DLD1 (cell line): ENCODE data around the gene RIN3.

Source experiments
- in situ Hi-C: cut with HindIII; loops from 2 replicates; pipeline ENCODE4 v1.10.0; 2017; ENCODE audit warnings: low sequenced_read_pairs

The RIN3 gene

GRCh38 chr14:92513204-92513965, at the start of gene RIN3:
RIN3 (plus strand) TSS chr14:92513781; CDS start chr14:92513933, 152 bp downstream.
- in situ Hi-C loops: loop anchor here (25.0 kb wide), 1 partner anchor 151 kb away; no protein-coding TSS in a partner anchor

GRCh38 chr14:92464156-92464555, 49.4 kb upstream of the RIN3 start:
- in situ Hi-C loops: no loop called here

- in situ Hi-C loops: no loop called here
Measured at GRCh38 chr14:92464716-92465115, 48.9 kb upstream of the RIN3 start.

DNA sequence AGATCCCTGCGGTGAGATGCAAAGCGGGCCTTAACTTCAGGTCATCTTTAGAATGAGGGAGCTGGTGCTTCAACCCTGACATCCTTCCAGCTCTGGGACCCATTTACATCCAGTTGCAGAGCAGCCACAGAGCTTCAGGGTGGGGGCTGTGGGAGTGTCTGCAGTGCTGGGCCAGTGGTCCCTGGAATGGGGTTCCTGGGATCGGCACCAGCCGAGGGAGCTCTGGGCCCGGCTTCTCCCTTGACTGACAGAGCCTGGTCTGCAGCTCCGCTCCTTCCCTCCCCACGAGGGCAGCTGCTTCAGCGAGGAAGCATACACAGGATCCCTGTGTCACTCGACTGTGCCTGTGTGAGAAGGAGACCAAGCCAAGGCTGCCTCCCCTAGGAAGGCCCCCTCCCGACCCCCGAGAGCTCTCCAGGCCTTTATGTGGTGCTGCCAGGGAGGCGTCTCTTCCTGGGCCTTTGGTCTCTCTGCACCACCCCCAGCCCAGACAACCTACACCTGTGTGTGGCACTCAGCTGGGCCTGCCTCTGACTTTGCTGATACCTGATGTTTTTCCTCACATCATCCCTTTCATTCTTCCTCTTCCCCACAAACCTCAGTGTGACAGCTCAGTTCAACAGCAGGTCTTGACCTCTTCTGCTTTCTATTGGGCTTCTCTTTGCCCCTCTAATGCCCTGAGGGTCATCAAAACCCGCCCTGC, 48.1 kb upstream of the RIN3 start:
- in situ Hi-C loops: no loop called here

GRCh38 chr14:92466059-92466458, 47.5 kb upstream of the RIN3 start:
- in situ Hi-C loops: no loop called here

GRCh38 chr14:92469515-92469914, 44.1 kb upstream of the RIN3 start:
- in situ Hi-C loops: no loop called here

DNA sequence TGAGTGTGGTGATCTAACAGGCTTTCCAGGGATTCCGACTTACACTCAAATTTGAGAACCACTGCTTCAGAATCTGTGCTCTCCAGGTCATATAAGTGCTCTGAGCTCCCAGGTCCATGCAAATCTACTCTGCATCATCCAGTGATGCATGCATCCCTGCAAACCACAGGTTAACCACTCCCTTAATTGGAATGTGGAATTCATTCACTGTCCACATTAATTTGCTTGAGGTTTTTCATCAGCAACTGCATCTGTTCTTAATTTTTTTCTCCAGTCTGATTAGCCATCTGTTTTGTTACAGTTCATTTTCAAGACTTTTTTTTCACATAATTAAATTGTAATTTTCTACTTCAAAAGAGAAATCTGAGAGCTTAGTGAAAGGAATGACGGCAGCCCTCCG, 43.4 kb upstream of the RIN3 start:
- in situ Hi-C loops: no loop called here

DNA sequence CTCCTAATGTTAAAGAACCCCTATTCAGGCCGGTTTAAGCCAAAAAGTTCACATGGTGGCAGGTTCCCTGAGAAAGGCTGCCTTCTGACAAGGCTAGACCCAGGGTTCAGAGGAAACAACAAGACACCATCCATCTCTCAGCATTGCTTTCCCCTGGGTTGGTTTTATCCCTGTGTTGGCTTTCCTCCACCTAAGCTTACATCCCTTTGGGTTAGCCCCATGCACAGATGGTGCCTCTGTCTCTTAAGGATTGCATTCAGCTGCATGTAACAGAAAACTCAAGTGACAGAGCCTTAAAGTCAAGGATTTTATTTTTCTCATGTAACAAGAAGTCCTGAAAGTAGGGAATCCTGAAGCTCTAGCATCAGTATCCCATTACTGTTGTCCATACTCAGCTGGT, 42.8 kb upstream of the RIN3 start:
- in situ Hi-C loops: no loop called here

DNA sequence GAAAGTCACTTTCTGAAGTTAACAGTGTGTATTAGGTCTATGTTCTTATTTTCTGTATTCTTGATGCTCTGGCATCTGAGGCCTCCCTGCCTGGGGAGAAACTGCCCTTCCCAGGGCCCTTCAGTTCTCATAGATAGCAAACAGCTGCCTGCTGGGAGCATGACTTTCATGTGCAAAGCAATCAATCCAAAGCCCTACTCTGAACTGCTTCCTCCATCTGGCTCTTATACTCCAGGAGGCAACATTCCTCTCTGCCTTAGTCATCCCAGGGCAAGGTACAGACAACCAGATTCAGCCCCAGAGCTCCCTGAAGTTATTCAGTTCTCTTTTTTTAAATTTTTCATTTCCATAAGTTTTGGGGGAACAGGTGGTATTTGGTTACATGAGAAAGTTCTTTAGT, 41.7 kb upstream of the RIN3 start:
- in situ Hi-C loops: no loop called here

- in situ Hi-C loops: no loop called here
Measured at GRCh38 chr14:92472860-92473259, 40.7 kb upstream of the RIN3 start.

DNA sequence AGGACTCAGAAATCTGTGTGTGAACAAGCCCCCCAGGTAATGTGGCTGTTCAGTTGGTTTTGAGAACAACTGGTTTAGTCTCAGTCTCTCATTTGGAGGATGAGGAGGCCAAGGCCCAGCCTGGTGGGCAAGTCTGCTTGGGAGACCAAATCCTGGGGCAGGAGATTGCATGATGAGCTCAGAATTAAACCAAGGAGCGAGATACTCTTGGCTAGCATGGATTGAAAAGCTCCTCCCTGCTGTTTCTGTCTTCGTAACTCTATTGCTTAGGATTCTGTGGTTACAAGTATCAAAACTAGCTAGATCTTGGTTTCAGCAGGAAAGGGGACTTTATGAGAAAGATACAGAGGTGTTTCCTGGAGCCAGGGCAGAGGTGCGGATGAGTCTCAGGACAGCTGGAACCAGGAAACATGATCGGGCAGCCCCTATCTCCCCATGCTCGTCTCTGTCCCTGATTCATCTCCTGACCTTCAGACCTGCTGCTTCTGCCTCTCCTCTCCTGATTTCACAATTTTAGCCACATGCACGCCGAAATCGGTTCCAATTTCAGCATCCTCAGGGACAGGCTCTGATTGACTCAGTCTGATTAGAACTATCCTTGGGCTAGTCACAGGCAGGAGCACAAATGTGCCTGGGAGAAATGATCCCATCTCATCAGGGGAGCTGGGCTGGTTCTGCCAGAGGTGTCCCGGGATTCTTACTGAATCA, 40.2 kb upstream of the RIN3 start:
- in situ Hi-C loops: no loop called here

DNA sequence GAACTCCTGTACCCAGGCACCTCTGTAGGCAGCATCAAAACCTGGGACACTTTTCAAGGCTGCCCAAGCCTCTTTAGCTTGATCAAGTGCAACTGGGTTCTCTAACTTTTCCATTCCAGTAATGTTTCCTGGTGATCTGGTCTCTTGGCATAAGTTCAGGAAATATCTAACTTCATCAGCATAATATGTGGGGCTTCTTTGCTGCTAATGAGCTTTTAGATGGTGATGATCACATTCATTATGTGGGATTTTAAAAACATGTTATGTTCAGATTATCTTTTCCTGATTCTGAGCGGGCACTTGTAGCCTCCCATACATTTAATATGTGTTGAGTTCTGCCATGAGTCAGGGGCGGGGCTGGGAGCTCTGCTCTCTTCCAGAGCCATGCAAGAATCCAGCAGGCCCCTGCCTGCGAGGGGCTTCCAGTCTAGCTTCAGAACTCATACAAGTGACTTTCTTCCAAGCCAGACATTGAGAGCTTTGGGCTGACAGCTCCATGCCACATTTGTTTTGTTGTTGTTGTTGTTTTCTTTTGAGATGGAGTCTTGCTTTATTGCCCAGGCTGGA, 39.5 kb upstream of the RIN3 start:
- in situ Hi-C loops: no loop called here

- in situ Hi-C loops: no loop called here
Measured at GRCh38 chr14:92475037-92475436, 38.5 kb upstream of the RIN3 start.

DNA sequence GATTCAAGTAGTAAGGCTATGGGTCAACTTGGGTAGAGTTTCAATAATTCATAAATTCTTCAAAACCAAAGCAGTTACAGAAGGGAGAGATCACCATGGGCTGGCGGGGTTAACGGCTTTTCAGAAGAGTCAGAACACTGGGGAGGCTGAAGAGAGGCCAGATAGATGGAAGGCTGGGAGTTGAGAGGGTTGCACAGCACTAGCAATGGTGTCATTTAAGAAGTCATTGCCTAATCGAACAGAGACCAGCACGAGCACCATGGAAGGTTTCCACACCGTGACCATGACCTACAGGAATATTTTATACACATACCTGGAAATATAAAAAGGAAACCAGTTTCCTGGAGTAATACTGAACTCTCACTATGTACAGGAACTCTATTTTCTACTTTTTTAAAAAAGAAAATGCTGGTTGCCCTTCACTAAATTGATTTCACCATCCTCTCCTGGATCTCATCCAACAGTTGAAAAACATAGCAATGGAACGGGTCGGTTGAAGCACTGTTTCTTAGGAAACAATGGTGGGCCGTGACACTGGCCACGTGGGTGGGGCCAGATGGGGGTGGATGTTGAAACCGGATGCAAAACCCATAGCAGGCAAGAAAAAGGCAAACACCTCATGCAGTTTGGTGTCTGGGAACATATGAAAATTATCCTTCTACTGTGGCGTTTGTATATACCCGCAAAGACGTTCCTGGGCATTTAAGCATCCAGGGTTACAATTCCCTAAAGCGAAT, 38.0 kb upstream of the RIN3 start:
- in situ Hi-C loops: no loop called here

GRCh38 chr14:92480856-92481255, 32.7 kb upstream of the RIN3 start:
- in situ Hi-C loops: no loop called here

DNA sequence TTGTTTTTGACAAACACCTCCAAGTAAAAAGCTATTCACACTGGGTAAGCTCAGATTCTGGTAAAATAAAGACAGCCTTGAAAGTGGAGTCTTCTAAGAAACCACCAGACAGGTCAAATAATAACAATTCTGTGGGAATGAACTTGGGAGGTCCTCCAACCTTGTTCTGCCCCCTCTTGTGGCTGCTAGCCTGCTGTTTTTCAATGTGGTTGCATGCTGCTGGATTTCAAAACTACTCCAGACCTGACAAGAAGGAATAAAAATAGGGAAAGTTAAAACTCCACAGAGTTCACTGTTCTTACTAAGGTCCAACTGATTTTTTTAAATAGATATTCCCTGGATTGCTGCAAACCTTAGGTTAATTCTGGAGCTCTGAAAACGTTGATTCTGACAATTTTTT, 32.2 kb upstream of the RIN3 start:
- in situ Hi-C loops: no loop called here

- in situ Hi-C loops: no loop called here
Measured at GRCh38 chr14:92481811-92482555, 31.6 kb upstream of the RIN3 start.

DNA sequence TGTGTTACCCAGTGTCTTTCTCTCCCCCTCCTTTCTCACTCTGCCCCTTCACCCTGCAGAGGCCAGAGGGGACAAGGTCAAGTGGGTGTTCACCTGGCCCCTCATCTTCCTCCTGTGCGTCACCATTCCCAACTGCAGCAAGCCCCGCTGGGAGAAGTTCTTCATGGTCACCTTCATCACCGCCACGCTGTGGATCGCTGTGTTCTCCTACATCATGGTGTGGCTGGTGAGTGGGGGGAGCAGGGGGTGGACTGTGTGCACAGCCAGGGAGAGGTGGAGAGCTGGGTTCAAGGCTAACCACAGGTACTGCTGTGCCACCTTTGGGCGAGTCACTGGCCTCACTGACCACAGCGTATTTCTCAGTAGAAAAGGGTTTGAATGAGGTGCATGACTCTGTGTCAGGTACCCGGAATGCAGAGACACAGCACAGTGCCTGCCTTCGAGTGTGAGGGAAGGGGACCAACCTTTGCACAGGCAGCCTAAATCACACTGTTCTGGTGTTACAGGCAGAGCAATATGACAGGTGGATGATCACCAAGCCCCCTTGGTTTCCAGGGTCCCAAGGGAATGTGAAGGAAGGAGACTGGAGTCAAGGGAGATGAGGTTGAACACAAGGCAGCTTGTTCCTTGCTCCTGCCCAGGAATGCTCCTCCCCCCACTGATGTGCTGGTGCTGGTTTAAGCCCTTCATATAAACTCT, 30.8 kb upstream of the RIN3 start:
- in situ Hi-C loops: no loop called here

DNA sequence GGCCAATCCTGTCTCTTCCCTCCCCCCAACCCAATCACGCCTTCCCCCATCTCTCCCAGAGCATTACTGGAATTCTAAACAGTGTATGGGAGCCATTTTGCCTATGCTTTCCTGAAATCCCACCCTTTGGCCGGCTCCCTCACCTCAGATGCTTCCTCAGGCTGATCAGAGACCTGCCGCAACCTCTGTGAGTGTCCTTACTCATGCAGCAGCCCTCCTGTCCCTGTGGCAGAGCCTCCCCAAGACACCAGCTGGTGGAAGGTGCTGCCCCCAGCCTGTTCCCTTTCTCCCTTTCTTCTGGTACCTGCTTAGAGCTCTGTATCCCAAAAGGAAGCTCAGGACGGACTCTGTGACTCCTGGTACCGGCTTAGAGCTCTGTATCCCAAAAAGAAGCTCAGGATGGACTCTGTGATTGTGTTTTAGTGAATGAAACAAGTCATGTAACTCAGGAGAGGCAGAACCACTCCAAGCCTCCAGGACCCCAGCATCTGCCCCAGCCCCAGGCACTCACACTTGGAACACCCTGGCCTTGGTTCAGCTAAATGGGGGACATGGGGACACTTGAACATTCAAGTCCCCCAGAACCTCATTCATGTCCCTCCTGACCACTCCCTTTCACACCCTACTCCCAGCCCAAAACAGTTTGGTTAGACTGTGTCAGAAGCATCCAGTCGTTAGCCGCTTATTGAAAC, 29.3 kb upstream of the RIN3 start:
- in situ Hi-C loops: no loop called here
